ENCODE data around the gene SLC22A4. TPM values are rescaled to one million over a fixed set of nuclear protein-coding genes. Genes with fewer than 3 reads are reported as not detected.

Gene SLC22A4
- total RNA-seq, 1 experiment from 2014 or later: 1.5 TPM

GRCh38 chr5:132384506-132385050 is 90.4 kb downstream of the SLC22A4 start:
- no TSS peak for BruUV-seq (replicated peaks)
- Histone ChIP-seq H3K27me3 (ENCODE audit: control insufficient read depth, insufficient read depth, low read length) (no peaks in the 10 kb centered on the region), H3K36me3 (ENCODE audit: control insufficient read depth, insufficient read depth, low read length) (no peaks in the 10 kb centered on the region), H3K4me1 (ENCODE audit: control insufficient read depth, insufficient read depth, low read length) (peaks cover 32% of the 10 kb centered on the region), H3K4me3 (ENCODE audit: low read depth in 2 of 2, low read length in 2 of 2) (no peak overlapping the region), H3K9me3 (ENCODE audit: control insufficient read depth, insufficient read depth, low read depth, low read length) (no peaks in the 10 kb centered on the region), H3K27ac (ENCODE audit: low read length) (no peak overlapping the region)
- TF ChIP-seq SIN3A (IDR thresholded peaks at IDR 0.05; ENCODE audit: borderline replicate concordance, insufficient read depth, low read depth, low read length) (no peak), POLR2AphosphoS5 (IDR thresholded peaks at IDR 0.05; ENCODE audit: low read depth, low read length) (no peak), REST (IDR thresholded peaks at IDR 0.05; ENCODE audit: insufficient read depth in 1 of 2, low read depth in 2 of 2, low read length in 1 of 2) (no peak), TCF7L2 (IDR thresholded peaks at IDR 0.05; ENCODE audit: low read depth, low read length) (no peak), CTCF (IDR thresholded peaks at IDR 0.05) (no peak)
- POLR2A ChIA-PET: no interaction called here
- in situ Hi-C loops (cut with HindIII; ENCODE audit: low pct_unique_long_range_greater_than_20kb, low sequenced_read_pairs) (loop anchor here (25.0 kb wide), 1 partner anchor 103 kb away; the partner anchor contains the start of gene IRF1), intact Hi-C loops (cut with micrococcal nuclease; ENCODE audit: unreplicated experiment) (loop anchor here (10.0 kb wide), 1 partner anchor 440 kb away; no protein-coding TSS in a partner anchor)
- no peak for ATAC-seq
- CTCF ChIA-PET: interaction anchor here (0.5 kb wide), 1 partner anchor 105 kb away, joined by 4 read pairs; no protein-coding TSS in a partner anchor
- DNase-seq (ENCODE audit: low read depth, low spot score): no peak

GRCh38 chr5:132385326-132386105 is 91.3 kb downstream of the SLC22A4 start:
- peak; percentile 36; the same call in 1 of the 2 replicates for ATAC-seq
- POLR2A ChIA-PET: no interaction called here
- H3K27ac ChIP-seq (ENCODE audit: low read length): no peak overlapping the region

More at GRCh38 chr5:132385326-132386105, 91.3 kb downstream of the SLC22A4 start:
- Histone ChIP-seq H3K9me3 (ENCODE audit: control insufficient read depth, insufficient read depth, low read depth, low read length) (no peaks in the 10 kb centered on the region), H3K4me1 (ENCODE audit: control insufficient read depth, insufficient read depth, low read length) (peaks cover 40% of the 10 kb centered on the region), H3K27me3 (ENCODE audit: control insufficient read depth, insufficient read depth, low read length) (no peaks in the 10 kb centered on the region), H3K36me3 (ENCODE audit: control insufficient read depth, insufficient read depth, low read length) (no peaks in the 10 kb centered on the region), H3K4me3 (ENCODE audit: low read depth in 2 of 2, low read length in 2 of 2) (no peak overlapping the region)
- in situ Hi-C loops (cut with HindIII; ENCODE audit: low pct_unique_long_range_greater_than_20kb, low sequenced_read_pairs) (loop anchor here (25.0 kb wide), 1 partner anchor 102 kb away; the partner anchor contains the start of gene IRF1), intact Hi-C loops (cut with micrococcal nuclease; ENCODE audit: unreplicated experiment) (loop anchor here (1.0 to 10.0 kb wide), 2 partner anchors 116 to 439 kb away; no protein-coding TSS in a partner anchor)
- BruUV-seq (replicated peaks): no TSS peak
- DNase-seq (ENCODE audit: low read depth, low spot score): no peak
- CTCF ChIA-PET: interaction anchor here (4.2 kb wide), 1 partner anchor 116 kb away, joined by 20 read pairs; no protein-coding TSS in a partner anchor
- TF ChIP-seq POLR2AphosphoS5 (IDR thresholded peaks at IDR 0.05; ENCODE audit: low read depth, low read length) (no peak), CTCF (IDR thresholded peaks at IDR 0.05) (peak; percentile 85), TCF7L2 (IDR thresholded peaks at IDR 0.05; ENCODE audit: low read depth, low read length) (no peak)

Measured in Panc1 (cell line).